IPS-18a (cell line): ENCODE data around the gene TNS1.

Experiments used
- H3K27ac ChIP-seq: one replicate; pipeline ENCODE4 v1.5.1; 2013; ENCODE audit warnings: low read length
- H3K27me3 ChIP-seq: one replicate; pipeline ENCODE4 v1.6.1; 2013; ENCODE audit warnings: mild to moderate bottlenecking, low read length; ENCODE audit not compliant: control insufficient read depth, insufficient read depth
- H3K36me3 ChIP-seq: one replicate; pipeline ENCODE4 v1.6.1; 2013; ENCODE audit warnings: low read depth, low read length; ENCODE audit not compliant: control insufficient read depth
- H3K4me1 ChIP-seq: one replicate; pipeline ENCODE4 v1.6.1; 2013; ENCODE audit warnings: low read depth, low read length; ENCODE audit not compliant: control insufficient read depth
- H3K4me3 ChIP-seq: one replicate; pipeline ENCODE4 v1.5.1; 2013; ENCODE audit warnings: low read length
- H3K9ac ChIP-seq: one replicate; pipeline ENCODE4 v1.6.1; 2013; ENCODE audit warnings: mild to moderate bottlenecking, low read length, moderate library complexity
- H3K9me3 ChIP-seq: one replicate; pipeline ENCODE4 v1.6.1; 2013; ENCODE audit warnings: low read depth, low read length; ENCODE audit not compliant: control insufficient read depth

Gene TNS1

DNA sequence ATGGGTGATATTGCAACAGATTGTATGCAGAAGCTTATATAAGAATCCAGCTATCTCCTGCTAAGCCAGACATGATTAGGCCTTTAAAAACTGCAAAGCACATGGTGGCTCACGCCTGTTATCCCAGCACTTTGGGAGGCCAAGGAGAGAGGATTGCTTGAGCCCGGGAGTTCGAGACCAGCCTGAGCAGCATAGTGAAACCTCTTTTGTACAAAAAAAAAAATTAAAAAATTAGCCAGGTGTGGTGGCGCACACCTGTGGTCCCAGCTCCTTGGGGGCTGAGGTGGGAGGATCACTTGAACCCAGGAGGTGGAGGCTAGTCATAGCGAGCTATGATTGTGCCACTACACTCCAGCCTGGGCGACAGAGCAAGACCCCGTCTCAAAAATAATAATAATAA is 204.6 kb downstream of the TNS1 start:
- H3K9ac ChIP-seq, result no peak overlapping the region
- no peaks in the 10 kb centered on the region for H3K4me1 ChIP-seq
- no peaks in the 10 kb centered on the region for H3K27me3 ChIP-seq
- no peak overlapping the region for H3K27ac ChIP-seq
- no peak overlapping the region for H3K4me3 ChIP-seq
- H3K9me3 ChIP-seq, result no peaks in the 10 kb centered on the region
- no peaks in the 10 kb centered on the region for H3K36me3 ChIP-seq

DNA sequence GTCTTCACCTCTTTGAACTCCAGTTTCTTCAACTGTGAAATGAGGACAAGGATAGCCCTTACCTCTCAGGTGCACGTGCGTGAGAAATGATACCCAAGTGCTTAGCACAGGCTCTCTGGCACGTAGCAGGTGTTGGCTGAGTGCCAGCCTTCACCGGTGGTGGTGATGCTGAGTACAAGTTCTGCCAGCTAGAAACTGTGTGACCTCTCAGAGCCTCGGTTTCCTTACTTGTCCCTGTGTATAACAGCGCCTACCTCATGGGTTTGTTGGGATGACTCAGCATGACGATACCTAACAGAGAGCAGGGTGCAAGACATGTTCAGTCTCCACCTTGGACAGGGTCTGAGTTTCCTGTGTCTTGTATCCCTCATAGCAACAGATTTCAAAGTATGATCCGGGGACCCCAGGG is 205.1 kb downstream of the TNS1 start:
- Histone ChIP-seq H3K9ac (no peak overlapping the region), H3K4me1 (no peaks in the 10 kb centered on the region), H3K36me3 (no peaks in the 10 kb centered on the region), H3K27me3 (no peaks in the 10 kb centered on the region), H3K27ac (no peak overlapping the region), H3K9me3 (no peaks in the 10 kb centered on the region), H3K4me3 (no peak overlapping the region)

DNA sequence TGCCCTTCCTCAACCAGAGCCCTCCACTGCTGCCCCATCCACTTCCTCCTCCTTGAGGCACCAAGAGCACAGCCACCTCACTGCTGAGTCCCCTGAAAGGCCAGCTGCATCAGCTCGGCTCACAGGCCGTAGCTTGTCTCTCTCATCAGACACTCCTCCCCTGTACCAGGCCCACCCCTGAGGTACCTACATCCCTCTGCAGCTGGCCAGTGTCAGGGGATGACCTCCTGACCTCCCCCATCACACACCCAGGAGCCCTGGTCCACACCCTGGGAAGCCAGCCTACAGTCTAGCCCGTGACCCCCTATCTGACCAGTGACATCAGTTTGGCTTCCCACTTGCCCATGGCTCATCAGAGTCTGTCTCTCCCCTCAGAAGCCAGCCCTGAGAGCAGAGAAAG is 205.6 kb downstream of the TNS1 start:
- Histone ChIP-seq H3K27me3 (no peaks in the 10 kb centered on the region), H3K9me3 (no peaks in the 10 kb centered on the region), H3K9ac (no peak overlapping the region), H3K27ac (no peak overlapping the region), H3K36me3 (no peaks in the 10 kb centered on the region), H3K4me1 (no peaks in the 10 kb centered on the region), H3K4me3 (no peak overlapping the region)

DNA sequence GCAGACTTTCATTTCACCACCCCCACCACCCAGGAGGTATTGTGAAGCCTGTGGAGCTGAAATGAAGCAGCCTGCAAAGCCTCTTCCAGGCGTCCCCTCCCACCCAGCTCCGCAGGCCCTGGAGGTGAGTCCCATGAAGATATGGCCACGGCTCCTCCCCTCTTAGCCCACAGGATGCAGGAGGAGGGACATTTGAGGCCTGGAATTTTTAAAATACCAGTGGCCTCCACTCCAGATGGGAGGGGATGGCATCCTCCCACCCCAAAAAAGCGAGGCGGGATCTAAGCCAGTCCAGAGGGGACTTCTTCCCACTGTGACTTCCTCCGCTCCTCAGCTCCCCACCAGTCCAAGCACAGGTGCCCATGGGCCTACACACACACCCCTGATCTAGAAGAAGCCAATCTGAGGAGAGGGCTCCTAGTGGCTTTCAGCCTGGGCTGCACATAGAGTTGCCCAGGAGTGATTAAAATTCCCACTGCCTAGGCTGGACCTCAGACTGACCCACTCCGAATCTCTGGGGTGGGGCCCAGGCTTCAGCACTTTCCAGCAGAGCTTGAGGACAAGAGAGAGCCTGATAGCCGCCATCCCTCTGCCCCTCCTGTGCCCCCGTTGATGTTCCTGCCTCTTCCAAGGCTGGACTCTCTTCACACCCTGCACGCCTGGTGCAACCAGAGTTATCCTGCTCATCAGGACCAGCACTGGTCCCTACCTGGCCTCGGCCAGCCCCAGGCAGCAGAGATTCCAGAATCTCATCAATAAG is 206.9 kb downstream of the TNS1 start:
- H3K36me3 ChIP-seq, result no peaks in the 10 kb centered on the region
- H3K27me3 ChIP-seq, result no peaks in the 10 kb centered on the region
- no peaks in the 10 kb centered on the region for H3K9me3 ChIP-seq
- H3K4me1 ChIP-seq, result no peaks in the 10 kb centered on the region
- H3K4me3 ChIP-seq, result no peak overlapping the region
- no peak overlapping the region for H3K9ac ChIP-seq
- H3K27ac ChIP-seq, result no peak overlapping the region

DNA sequence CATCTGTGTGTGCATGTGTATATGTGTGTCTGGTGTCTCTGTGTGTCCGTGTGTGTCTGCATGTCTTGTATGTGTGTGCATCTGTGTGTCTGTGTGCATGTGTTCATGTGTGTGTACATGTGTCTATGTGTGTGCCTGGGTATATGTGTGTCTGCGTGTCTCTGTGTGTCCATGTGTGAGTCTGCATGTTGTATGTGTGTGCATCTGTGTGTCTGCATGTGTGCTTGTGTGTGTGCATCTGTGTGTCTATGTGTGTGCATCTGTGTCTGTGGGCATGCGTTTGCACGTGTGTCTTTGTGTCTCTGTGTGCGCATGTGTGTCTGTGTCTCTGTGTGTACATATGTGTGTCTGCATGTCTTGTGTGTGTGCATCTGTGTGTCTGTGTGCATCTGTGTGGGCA is 207.7 kb downstream of the TNS1 start:
- Histone ChIP-seq H3K36me3 (no peaks in the 10 kb centered on the region), H3K4me3 (no peak overlapping the region), H3K9me3 (no peaks in the 10 kb centered on the region), H3K9ac (no peak overlapping the region), H3K27ac (no peak overlapping the region), H3K4me1 (no peaks in the 10 kb centered on the region), H3K27me3 (no peaks in the 10 kb centered on the region)

DNA sequence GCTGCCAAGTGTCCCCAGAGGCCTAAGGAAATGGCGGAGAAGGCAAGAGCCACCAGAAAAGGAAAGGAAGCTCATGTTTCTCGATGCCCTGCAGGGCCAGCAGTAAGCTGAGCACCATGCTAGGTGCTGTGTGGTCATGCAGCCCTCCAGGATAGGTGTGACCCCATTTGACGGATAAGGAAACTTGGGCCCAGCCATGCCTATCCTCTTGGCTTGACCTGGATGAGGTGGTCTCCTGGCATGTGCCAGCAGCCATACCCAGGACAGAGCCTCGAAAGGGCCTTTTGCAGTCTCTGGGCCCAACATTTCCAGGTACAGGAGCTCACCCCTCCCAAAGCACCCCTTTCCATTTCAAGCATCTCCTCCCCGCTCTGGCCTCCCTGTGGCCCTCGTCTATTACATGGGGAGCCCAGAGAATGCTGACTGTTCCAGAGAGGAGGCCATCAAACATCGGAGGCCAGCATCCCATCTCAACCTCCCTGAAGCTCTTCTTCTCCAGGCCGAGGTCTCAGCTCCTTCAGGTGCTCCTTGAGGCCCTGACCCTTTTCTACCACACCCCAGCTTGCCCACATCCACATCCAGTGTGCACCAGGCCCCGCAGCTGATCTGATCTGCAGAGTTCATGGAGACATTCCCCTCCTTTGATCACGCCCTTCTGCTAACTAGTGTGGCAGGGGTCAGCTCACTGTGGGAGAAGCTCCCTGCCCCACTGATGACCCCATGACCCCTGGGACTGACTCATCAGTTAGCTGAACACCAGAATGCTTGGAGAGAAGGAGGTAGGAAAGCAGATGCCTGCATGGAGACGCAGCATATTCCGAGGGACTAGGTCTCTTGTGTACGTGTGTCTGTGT is 208.4 kb downstream of the TNS1 start:
- Histone ChIP-seq H3K4me1 (no peaks in the 10 kb centered on the region), H3K4me3 (no peak overlapping the region), H3K27me3 (no peaks in the 10 kb centered on the region), H3K9me3 (no peaks in the 10 kb centered on the region), H3K9ac (no peak overlapping the region), H3K27ac (no peak overlapping the region), H3K36me3 (no peaks in the 10 kb centered on the region)

DNA sequence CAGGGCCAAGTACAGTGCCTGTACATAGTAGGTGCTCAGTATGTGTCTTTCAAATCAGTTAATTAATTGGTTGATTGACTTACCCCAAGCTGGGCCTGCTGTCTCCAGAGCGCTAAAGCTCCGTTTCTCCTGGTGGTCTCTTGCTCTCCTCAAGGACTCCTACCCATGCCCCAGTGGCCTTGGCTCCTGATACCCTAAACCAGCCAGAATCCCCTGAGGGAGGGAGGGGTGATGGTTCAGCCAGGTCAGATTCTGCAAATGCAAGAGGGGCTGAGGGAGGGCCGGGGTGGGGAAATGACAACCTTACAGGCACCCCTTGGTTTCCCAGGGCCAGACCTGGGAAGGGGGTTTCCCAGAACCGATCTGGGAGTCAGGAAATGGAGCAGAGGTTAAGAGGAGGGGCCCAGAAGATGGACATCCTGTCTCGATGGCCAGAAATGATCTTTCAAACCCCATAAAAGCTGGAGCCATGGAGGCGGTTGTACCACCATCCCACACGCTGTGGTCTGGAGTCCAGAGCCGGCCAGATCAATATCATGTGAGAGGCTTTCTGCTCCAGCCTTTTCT is 209.1 kb downstream of the TNS1 start:
- Histone ChIP-seq H3K9me3 (no peaks in the 10 kb centered on the region), H3K27ac (no peak overlapping the region), H3K9ac (no peak overlapping the region), H3K27me3 (no peaks in the 10 kb centered on the region), H3K36me3 (no peaks in the 10 kb centered on the region), H3K4me3 (no peak overlapping the region), H3K4me1 (no peaks in the 10 kb centered on the region)

DNA sequence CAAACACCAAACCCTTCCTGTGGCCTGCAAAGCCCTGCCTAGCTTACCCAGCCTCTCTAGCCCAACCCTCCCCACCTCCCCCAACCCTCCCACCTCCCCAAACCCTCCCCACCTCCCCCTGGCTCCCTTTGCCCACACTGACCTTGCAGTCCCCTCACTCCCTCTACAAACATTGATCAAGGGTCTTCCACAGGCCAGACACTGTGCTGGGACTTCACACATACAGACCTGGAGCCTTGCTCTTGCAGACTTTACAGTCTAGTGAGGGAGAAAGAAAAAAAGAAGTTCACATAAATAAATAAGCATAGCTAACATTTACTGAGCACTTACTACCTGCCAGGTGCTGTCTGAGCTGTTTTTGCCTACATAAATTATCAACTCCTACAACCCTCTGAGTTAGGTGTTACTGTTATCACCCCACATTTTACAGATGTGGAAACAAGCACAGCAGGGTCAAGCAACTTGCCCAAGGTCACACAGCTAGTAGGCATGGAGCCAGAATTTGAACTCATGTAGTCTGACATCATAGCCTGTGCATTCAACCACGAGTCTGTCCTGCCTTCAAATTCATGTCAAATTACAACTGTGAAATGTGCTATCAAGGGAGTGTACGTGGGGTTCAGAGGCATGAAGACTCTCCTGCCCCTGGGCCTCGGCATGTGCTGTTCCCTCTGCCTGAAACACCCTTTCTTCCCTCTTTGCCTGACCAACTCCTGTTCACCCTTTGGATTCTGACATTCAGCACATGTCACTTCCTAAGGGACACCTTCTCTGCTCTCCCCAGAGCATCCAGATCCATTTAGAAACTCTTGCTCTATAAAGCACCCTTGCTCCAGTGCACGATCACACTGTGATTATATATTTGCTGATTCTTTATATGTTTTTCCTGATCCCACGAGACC is 209.9 kb downstream of the TNS1 start:
- no peaks in the 10 kb centered on the region for H3K4me1 ChIP-seq

DNA sequence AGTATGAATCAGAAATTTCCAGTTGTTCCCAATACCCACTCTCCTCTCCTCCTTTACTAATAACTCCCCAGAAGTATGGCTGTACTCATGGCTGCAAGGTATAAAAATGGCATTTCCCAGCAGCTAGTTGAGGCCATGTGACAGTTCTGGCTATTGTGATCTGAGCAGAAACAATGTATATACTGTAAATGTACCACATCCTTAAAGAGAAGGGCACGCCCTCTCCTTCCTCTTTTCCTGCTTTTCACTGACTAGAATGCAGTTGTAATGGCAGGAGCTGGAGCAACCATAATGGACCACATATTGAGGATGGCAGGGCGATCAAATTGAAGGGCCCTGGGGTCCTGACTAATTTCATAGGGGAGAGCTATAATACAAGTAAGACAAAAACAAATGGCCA is 211.2 kb downstream of the TNS1 start:
- no peaks in the 10 kb centered on the region for H3K9me3 ChIP-seq
- H3K27me3 ChIP-seq, result no peaks in the 10 kb centered on the region
- no peak overlapping the region for H3K4me3 ChIP-seq
- H3K9ac ChIP-seq, result no peak overlapping the region
- no peak overlapping the region for H3K27ac ChIP-seq
- no peaks in the 10 kb centered on the region for H3K4me1 ChIP-seq
- H3K36me3 ChIP-seq, result no peaks in the 10 kb centered on the region

More for the DNA sequence above, 209.9 kb downstream of the TNS1 start:
- no peak overlapping the region for H3K4me3 ChIP-seq
- H3K9ac ChIP-seq, result no peak overlapping the region
- H3K27me3 ChIP-seq, result no peaks in the 10 kb centered on the region
- no peak overlapping the region for H3K27ac ChIP-seq
- no peaks in the 10 kb centered on the region for H3K36me3 ChIP-seq
- no peaks in the 10 kb centered on the region for H3K9me3 ChIP-seq

DNA sequence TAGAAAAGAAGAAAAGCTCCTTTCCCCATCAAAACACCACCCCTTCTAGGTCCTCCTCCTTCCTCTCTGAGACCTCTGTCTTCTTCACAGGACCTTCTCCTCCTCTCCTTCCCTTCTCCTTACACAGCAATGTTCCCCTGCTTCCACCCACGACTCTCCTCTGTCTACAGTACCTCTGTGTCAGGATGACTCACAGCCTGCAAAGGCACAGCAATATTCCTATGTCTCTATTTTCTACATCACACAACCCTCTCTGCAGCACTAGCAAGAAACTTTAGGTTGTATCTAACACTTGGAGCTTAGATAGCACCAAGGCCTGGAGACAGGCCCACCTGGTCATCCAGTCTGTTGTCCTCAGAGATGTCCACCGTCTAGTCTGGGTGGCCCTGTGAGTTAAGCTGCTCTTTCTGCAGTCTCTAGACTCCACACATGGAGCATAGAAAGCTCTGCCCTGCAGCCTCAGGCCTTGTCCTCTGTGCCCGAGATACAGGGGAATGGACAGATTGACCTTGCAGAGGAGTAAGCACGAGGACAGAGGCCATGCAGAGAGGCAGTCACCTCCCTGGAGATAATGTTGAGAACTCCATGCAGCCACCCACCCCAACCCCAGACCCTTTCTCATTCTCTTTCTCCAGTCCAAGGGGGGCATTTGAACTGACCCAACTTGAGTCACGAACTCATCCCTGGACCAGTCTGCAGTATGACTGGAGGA is 212.0 kb downstream of the TNS1 start:
- Histone ChIP-seq H3K36me3 (no peaks in the 10 kb centered on the region), H3K4me1 (no peaks in the 10 kb centered on the region), H3K4me3 (no peak overlapping the region), H3K27me3 (peaks cover 3% of the 10 kb centered on the region), H3K9ac (no peak overlapping the region), H3K9me3 (no peaks in the 10 kb centered on the region), H3K27ac (no peak overlapping the region)
